HG03095 (cell line): Measurements from ENCODE around the gene TIMP3.

ENCODE experiments used
- ATAC-seq: cut with Tn5 transposase; IDR thresholded peaks from one replicate; pipeline ENCODE4 v1.9.1; 2021; ENCODE audit warnings: moderate library complexity; ENCODE audit not compliant: unreplicated experiment

TIMP3 gene

DNA sequence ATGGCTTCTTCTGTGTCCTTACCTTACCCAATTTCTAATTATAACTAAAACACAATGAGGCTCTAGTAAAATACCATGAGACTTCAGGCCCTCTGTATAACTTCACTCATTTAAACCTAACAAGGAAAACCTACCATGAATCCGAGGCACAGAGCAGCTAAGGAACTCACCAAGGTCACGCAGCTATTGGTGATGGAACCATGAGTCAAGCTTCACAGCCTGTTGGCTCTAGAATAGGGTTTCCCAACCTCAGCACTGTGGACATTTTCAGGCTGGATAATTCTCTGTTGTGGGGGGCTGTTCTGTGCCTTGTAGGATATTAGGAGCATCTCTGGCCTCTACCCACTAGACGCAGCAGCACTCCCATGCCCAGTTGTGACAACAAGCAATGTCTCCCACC is 75.7 kb downstream of the TIMP3 start:
- no peak for ATAC-seq

GRCh38 chr22:32879550-32879949 is 78.0 kb downstream of the TIMP3 start:
- ATAC-seq: no peak

GRCh38 chr22:32880061-32880460 is 78.6 kb downstream of the TIMP3 start:
- ATAC-seq: no peak

- no peak for ATAC-seq
Observed at GRCh38 chr22:32880505-32880892, 79.0 kb downstream of the TIMP3 start.

GRCh38 chr22:32880893-32881596 is 79.5 kb downstream of the TIMP3 start:
- no peak for ATAC-seq

GRCh38 chr22:32882360-32882755 is 80.9 kb downstream of the TIMP3 start:
- ATAC-seq: no peak

DNA sequence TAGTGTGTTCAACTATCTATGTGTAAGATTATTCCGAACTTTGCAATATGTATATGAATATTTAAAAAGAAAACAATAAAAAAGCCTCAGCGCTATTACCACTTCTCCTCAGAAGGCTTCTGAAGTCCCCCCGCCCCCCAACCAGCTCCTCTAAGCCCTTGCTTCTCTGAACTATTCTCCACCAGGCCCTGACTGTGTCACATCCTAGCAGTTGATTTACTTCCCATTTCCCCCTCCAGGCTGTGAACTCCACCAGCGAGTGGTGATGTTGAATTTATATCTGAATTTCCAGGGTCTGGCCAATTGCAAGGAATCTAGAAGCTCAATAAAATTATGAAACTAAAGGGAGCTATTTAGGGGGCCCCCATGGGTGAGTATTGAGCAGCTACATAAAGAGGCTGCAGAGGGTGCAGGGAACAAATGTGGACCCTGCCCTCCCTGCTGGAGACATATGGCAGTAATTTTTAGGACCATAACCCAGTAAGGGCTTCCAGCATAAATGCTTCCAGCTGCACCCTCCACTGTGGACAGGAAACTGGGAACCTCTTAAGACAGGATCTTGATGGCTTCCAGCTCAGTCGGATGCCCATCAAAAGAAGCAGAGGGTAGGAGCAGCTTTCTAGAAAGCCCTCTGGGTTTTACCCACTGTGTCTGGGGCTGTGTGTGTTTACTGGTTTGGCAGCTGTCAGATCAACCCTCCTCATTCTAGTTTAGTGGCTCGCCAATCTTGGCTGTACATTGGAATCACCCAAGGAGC is 81.4 kb downstream of the TIMP3 start:
- no peak for ATAC-seq

- no peak for ATAC-seq
Observed at GRCh38 chr22:32887324-32887980, 85.9 kb downstream of the TIMP3 start.

DNA sequence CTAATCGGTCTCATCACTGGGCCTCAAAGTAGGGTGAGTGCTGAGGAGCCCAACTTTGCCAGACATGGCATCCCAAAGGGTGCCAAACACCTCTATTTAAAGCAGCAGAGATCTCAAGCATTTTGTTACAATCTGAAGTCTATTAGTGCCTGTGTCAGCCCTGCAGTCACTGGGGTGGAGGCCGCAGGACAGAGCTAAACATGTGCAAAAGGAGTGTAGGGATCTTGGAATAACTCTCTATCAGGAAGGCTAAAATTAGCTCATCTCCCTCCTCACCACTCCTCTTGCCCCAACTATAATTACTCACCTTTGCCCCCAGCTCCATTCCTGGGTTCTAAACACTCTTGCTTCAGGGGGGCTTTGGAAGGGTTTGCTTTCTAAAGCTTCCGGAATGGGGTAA is 87.5 kb downstream of the TIMP3 start:
- ATAC-seq: no peak

GRCh38 chr22:32896891-32897290 is 95.4 kb downstream of the TIMP3 start:
- no peak for ATAC-seq

GRCh38 chr22:32897400-32897799 is 95.9 kb downstream of the TIMP3 start:
- no peak for ATAC-seq

DNA sequence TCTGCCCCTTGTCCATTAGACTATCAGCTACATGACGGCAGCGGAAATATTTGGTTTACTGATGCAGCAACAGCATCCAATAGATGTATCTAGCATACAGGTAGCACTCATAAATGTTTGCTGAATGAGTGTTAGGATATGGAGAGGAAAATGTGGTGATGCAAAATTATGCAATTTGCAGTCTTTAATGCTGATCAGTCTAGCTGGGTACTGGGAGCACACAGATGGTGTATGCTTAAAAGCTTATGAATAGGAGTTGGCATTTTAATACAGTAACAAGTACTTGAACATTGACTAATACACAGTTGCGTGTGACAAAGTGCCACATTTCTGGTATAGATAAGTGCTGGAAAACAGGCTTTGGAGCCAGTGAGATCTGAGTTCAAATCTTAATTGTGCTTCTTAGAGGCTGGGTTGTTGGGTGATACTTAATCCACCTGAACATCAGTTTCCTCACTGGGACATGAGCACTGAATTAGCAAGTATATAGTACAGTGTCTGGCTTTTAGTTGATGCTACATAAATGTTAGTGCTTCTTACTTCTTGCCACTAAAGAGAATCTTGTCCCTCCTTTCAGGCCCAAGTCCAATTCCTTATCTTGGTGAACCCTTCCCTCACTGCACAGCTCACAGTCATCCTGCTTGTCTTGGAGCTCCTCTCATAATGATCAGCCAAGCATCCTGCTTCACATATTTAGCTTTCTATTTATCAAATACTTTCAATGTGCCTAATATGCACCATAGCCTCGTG is 99.6 kb downstream of the TIMP3 start:
- ATAC-seq: no peak

GRCh38 chr22:32901925-32902324 is 100.4 kb downstream of the TIMP3 start:
- no peak for ATAC-seq

DNA sequence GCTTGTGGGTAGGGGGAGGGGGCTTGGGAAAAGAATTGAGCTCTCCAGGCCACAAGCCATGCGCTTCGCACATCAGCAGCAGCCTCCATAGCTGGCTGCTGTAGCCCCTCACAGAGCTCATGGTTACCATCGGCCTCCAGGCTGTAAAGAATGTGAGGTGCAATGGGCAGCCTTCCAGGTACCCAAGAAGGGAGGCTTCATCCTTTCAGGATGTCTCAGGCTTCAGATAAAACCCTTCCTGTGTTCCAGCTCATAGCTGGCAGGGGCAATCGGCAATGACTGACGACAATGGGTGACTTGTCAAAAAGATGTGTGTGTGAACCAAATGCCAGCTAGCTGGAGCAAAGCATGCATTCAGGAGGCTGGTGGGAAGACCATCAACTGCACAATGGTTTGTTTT is 102.0 kb downstream of the TIMP3 start:
- no peak for ATAC-seq

GRCh38 chr22:32904044-32904443 is 102.5 kb downstream of the TIMP3 start:
- ATAC-seq: no peak

DNA sequence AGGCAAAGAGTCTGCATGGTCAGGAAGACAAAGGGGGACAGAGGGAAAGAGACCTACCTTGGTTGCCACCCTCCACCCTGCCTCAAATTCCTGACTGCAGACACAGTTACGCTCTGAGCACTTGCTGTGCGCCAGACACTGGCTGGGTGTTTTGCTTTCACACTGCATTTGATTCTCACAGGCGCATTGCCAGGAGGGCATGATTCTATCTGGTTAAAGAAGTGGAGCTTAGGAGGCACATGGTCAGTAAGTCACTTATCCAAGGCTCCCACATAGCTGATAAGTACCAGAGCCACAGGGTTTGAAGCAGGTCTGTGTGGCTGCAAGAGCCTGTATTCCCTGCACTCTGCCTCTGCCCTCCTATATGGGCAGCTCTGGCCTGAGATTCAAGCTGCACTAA is 103.9 kb downstream of the TIMP3 start:
- ATAC-seq: no peak

GRCh38 chr22:32909581-32910428 is 108.3 kb downstream of the TIMP3 start:
- ATAC-seq: no peak

- no peak for ATAC-seq
Observed at GRCh38 chr22:32910429-32910772, 108.9 kb downstream of the TIMP3 start.

GRCh38 chr22:32911503-32911902 is 110.0 kb downstream of the TIMP3 start:
- no peak for ATAC-seq
